WTC11 (cell line): Measurements from ENCODE around the gene ARSK. TPM values are rescaled to one million over a fixed set of nuclear protein-coding genes. Genes with fewer than 3 reads are reported as not detected.

Experiments
- ATAC-seq: fragments of 200-7000 bp; cut with Tn5 transposase; 2 replicates; pipeline ENCODE4 v1.10.0; 2021; ENCODE audit warnings: mild to moderate bottlenecking, moderate library complexity
- CTCF ChIA-PET: fragments of 300-600 bp; sonication (Branson Sonifier 250); formaldehyde crosslinking; loops from one replicate; lab custom pipeline; 2021; ENCODE audit warnings: antibody characterized with exemption; lab: Charles Lee
- POLR2A ChIA-PET: fragments of 350-600 bp; sonication (Branson Sonifier 250); formaldehyde crosslinking; loops from one replicate; lab custom pipeline; 2021; ENCODE audit warnings: antibody characterized with exemption; lab: Charles Lee
- DNase-seq: peaks from one replicate; pipeline ENCODE4 v3.0.0; 2021; ENCODE audit warnings: low spot score
- H3K27ac Mint-ChIP-seq: 2 replicates; pipeline ENCODE4 v1.8.0; 2021; ENCODE audit warnings: mixed read lengths
- H3K27me3 Mint-ChIP-seq: 2 replicates; pipeline ENCODE4 v1.8.0; 2021; ENCODE audit warnings: low read depth, mild to moderate bottlenecking, moderate library complexity, mixed read lengths
- H3K36me3 Mint-ChIP-seq: 2 replicates; pipeline ENCODE4 v1.8.0; 2021; ENCODE audit warnings: mixed read lengths
- H3K4me1 Mint-ChIP-seq: 2 replicates; pipeline ENCODE4 v1.8.0; 2022; ENCODE audit warnings: mixed read lengths
- H3K4me3 Mint-ChIP-seq: 2 replicates; pipeline ENCODE4 v1.8.0; 2021; ENCODE audit warnings: mild to moderate bottlenecking, moderate library complexity, mixed read lengths
- H3K9me3 Mint-ChIP-seq: 2 replicates; pipeline ENCODE4 v1.8.0; 2021; ENCODE audit warnings: mixed read lengths
- ARID4B ChIP-seq: sonication (generic); formaldehyde crosslinking; IDR thresholded peaks from 2 replicates; pipeline ENCODE4 v1.8.0; 2023; ENCODE audit warnings: missing genetic modification reagents, mild to moderate bottlenecking, borderline replicate concordance
- ATF2 ChIP-seq: sonication (generic); formaldehyde crosslinking; IDR thresholded peaks from 2 replicates; pipeline ENCODE4 v1.8.1; 2022; ENCODE audit warnings: low read depth, missing genetic modification reagents, borderline replicate concordance
- E2F4 ChIP-seq: sonication (generic); formaldehyde crosslinking; IDR thresholded peaks from 2 replicates; pipeline ENCODE4 v1.8.1; 2022; ENCODE audit warnings: low read depth, mild to moderate bottlenecking, moderate library complexity, missing genetic modification reagents, borderline replicate concordance
- FOXP1 ChIP-seq: sonication (generic); formaldehyde crosslinking; IDR thresholded peaks from 2 replicates; pipeline ENCODE4 v1.8.0; 2022; ENCODE audit warnings: missing genetic modification reagents, mild to moderate bottlenecking, moderate library complexity, borderline replicate concordance
- GRHL2 ChIP-seq: fragments of 250-450 bp; sonication (Bioruptor Pico); IDR thresholded peaks from 2 replicates; pipeline ENCODE4 v1.8.0; 2022; ENCODE audit warnings: mild to moderate bottlenecking, moderate library complexity; ENCODE audit not compliant: insufficient replicate concordance, severe bottlenecking
- IRF1 ChIP-seq: sonication (generic); formaldehyde crosslinking; IDR thresholded peaks from 2 replicates; pipeline ENCODE4 v1.8.0; 2023; ENCODE audit warnings: missing genetic modification reagents
- NFYB ChIP-seq: sonication (generic); formaldehyde crosslinking; conservative IDR thresholded peaks from 2 replicates; pipeline ENCODE4 v1.8.0; 2022; ENCODE audit warnings: low read depth, missing genetic modification reagents
- TP53 ChIP-seq: sonication (generic); formaldehyde crosslinking; IDR thresholded peaks from 2 replicates; pipeline ENCODE4 v1.8.1; 2023; ENCODE audit warnings: mild to moderate bottlenecking, missing genetic modification reagents
- ZNF512 ChIP-seq: sonication (generic); formaldehyde crosslinking; IDR thresholded peaks from 2 replicates; pipeline ENCODE4 v1.8.1; 2022; ENCODE audit warnings: missing genetic modification reagents, borderline replicate concordance
- total RNA-seq: library from RNA; stranded (reverse); gene quantifications from 3 replicates; pipeline ENCODE4 v1.2.3, GENCODE V29; 2021

The ARSK gene
- total RNA-seq, 1 experiment from 2014 or later: 15.1 TPM

- TF ChIP-seq IRF1 (CRISPR knock-in tag): no peak
Observed at GRCh38 chr5:95531491-95531890, 23.4 kb upstream of the ARSK start (continued).

- POLR2A ChIA-PET: no interaction called here
- peaks cover 37% of the 10 kb centered on the region for H3K36me3 Mint-ChIP-seq
- DNase-seq (no peak), ATAC-seq (no peak)
- no peaks in the 10 kb centered on the region for H3K27me3 Mint-ChIP-seq
- H3K27ac Mint-ChIP-seq: peak overlapping the region; percentile 83
- peaks cover 40% of the 10 kb centered on the region for H3K4me1 Mint-ChIP-seq
- TF ChIP-seq GRHL2 (CRISPR knock-in tag) (no peak), ATF2 (CRISPR knock-in tag) (no peak), TP53 (CRISPR knock-in tag) (no peak), E2F4 (CRISPR knock-in tag) (no peak)
- CTCF ChIA-PET: no interaction called here
- H3K9me3 Mint-ChIP-seq: no peaks in the 10 kb centered on the region
- H3K4me3 Mint-ChIP-seq: peak overlapping the region; percentile 54
Observed at GRCh38 chr5:95532415-95532814, 22.5 kb upstream of the ARSK start.

- no peaks in the 10 kb centered on the region for H3K27me3 Mint-ChIP-seq
- H3K4me1 Mint-ChIP-seq: peaks cover 40% of the 10 kb centered on the region
- ChIA-PET CTCF (no interaction called here), POLR2A (no interaction called here)
- H3K4me3 Mint-ChIP-seq: peak overlapping the region; percentile 17
- no peak for TF ChIP-seq ARID4B
- H3K36me3 Mint-ChIP-seq: peaks cover 31% of the 10 kb centered on the region
- no peaks in the 10 kb centered on the region for H3K9me3 Mint-ChIP-seq
- peak; percentile 63 for ATAC-seq
- no peak for DNase-seq
- H3K27ac Mint-ChIP-seq: peak overlapping the region; percentile 85
Observed at GRCh38 chr5:95533106-95533505, 21.8 kb upstream of the ARSK start.

- Mint-ChIP-seq H3K27me3 (no peaks in the 10 kb centered on the region), H3K36me3 (peaks cover 26% of the 10 kb centered on the region), H3K4me3 (peak overlapping the region; percentile 17), H3K9me3 (no peaks in the 10 kb centered on the region), H3K4me1 (peaks cover 40% of the 10 kb centered on the region), H3K27ac (peak overlapping the region; percentile 85)
- no peak for ATAC-seq
- no peak for DNase-seq
- POLR2A ChIA-PET: no interaction called here
- TF ChIP-seq FOXP1 (CRISPR knock-in tag): no peak
- no peak for TF ChIP-seq NFYB (CRISPR knock-in tag)
- no peak for TF ChIP-seq ZNF512 (CRISPR knock-in tag)
- CTCF ChIA-PET: no interaction called here
Observed at GRCh38 chr5:95533761-95534160, 21.1 kb upstream of the ARSK start.
